GM19238 (cell line): ENCODE data around the gene FUCA1.
"Not testable (repeated sequence)": the region's sequence is repeated elsewhere in the genome, so short reads cannot be mapped to it uniquely, and the experiment has no call there.

Experiments used
- DNase-seq: peaks from one replicate; pipeline ENCODE4 v3.0.0; 2011; ENCODE audit warnings: low spot score; ENCODE audit not compliant: insufficient read length

Gene FUCA1

GRCh38 chr1:23896491-23896890 is 28.4 kb upstream of the FUCA1 start:
- DNase-seq: no peak

GRCh38 chr1:23895993-23896392 is 27.9 kb upstream of the FUCA1 start:
- no peak for DNase-seq

GRCh38 chr1:23895082-23895481 is 27.0 kb upstream of the FUCA1 start:
- DNase-seq: no peak

GRCh38 chr1:23889074-23889473 is 21.0 kb upstream of the FUCA1 start:
- DNase-seq: no peak

DNA sequence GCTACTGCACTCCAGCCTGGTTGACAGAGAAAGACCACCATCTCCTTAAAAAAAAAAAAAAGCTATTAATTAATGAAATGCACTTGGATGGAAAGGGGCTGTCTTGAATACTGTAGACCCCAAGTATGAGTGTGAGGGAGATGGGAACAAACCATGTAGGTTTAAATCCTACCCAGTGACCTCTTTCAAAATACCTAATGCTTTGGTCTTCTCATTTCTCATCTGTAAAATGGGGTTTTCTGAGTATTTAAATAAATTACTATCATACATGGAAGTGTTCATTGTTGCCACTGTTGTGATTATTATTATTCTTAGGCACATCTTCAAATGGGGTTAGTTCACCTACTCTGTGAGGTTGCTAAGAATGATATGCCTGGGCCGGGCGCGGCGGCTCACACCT is 17.1 kb upstream of the FUCA1 start:
- DNase-seq: no peak

DNA sequence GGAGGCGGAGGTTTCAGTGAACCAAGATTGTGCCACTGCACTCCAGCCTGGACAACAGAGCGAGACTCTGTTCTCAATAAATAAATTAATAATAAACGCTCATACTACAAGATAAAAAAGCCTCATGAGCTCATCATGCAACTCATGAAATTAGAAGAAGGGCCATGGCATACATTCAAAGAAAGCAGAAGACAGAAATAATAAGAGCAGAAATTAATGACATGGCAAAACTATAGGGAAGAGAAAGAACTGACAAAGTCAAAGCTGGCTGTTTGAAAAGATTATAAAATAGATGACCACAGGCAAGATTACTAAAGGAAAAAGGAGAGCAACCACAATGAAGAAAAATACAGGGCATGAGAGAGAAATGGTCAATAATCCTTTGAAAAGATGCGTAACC is 14.7 kb upstream of the FUCA1 start:
- DNase-seq: no peak

- no peak for DNase-seq
Measured at GRCh38 chr1:23879809-23880208, 11.7 kb upstream of the FUCA1 start.

- no peak for DNase-seq
Measured at GRCh38 chr1:23878668-23879067, 10.6 kb upstream of the FUCA1 start.

- DNase-seq: no peak
Measured at GRCh38 chr1:23875382-23875781, 7.3 kb upstream of the FUCA1 start.

- no peak for DNase-seq
Measured at GRCh38 chr1:23872421-23872820, 4.3 kb upstream of the FUCA1 start.

DNA sequence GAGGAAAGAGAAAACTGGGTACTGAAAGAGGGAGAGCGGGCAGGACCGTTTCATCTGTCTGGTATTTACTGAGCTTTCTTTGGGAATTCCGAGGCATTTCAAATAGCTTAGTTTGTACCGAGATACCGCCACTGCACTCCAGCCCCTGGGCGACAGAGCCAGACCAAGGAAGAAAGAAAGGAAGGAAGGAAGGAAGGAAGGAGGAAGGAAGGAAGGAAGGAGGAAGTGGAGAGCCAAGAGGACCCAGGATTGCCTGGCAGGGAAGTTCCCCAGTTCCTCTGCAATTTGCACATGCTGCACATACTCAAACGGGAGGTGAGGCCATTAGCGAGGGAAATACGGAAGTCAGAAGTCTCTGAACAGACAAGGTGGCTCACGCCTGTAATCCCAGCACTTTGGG is 961 bp upstream of the FUCA1 start:
- DNase-seq: no peak

- no peak for DNase-seq
Measured at GRCh38 chr1:23868557-23869016, 497 bp upstream of the FUCA1 start.

- DNase-seq: peak; percentile 30
Measured at GRCh38 chr1:23867542-23867894, 572 bp downstream of the FUCA1 start.

DNA sequence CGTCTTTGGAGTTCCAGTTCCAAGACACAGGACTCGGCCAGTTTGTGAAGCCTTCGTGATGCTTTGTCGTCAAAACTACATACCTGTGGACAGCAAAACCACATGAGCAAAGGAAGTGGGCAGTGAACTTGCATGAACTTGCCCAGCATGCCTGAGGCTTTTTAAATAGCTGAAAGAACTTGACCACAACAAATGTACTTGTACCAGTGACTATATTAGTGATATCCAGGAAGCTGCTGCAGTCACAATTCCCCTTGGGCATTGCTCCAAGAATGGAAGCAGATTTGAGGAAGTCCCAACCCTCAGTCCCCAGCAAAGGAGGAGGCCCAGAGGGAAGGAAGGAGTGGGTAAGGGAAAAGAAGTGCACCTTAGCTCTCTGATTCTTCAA is 2.6 kb downstream of the FUCA1 start:
- no peak for DNase-seq

DNA sequence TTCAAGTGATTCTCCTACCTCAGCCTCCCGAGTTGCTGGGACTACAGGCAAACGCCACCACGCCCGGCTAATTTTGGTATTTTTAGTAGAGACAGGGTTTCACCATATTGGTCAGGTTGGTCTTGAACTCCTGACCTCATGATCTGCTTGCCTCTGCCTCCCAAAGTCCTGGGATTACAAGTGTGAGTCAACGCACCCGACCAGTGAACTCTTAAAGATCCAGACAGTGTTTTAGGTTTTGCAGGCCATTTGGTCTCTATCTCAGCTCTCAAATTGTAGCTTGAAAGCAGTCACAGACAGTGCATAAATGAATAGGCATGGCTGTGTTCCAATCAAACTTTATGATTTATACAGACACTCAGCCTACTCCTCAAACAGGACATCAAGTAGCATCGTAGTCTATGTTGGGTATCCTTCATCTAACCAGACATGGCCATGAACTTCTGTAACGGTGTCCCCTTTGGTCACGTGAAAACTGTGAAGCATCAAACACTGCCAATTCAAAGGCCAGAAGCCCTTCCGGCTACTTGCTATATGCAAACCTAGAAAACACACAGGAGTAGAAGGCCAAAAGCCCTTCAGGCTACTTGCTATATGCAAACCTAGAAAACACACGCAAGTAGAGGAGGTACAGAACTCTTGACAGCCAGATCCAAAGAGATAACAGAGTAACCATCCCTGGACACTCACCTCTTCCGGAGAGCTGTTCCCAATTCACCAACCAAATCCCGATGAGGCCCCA is 3.1 kb downstream of the FUCA1 start:
- DNase-seq: no peak

DNA sequence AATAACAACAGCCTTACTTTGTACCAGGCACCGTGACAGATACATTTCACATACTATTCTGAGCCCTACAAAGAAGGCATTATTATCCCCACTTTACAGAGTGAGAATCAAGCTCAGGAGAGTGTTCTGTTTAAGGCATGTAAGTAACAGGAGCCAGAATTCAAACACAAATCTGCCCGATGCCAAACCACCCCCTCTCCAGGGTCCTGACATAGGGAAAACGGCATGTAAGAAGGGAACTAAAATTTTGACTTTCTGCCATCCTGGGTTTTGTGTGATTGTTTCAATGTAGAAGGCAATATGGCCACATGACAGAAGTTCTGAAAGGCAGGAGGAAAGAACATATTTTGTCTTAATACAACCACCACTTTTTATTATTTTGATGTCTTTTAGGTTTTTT is 5.5 kb downstream of the FUCA1 start:
- DNase-seq: no peak

- no peak for DNase-seq
Measured at GRCh38 chr1:23854568-23854967, 13.5 kb downstream of the FUCA1 start.

DNA sequence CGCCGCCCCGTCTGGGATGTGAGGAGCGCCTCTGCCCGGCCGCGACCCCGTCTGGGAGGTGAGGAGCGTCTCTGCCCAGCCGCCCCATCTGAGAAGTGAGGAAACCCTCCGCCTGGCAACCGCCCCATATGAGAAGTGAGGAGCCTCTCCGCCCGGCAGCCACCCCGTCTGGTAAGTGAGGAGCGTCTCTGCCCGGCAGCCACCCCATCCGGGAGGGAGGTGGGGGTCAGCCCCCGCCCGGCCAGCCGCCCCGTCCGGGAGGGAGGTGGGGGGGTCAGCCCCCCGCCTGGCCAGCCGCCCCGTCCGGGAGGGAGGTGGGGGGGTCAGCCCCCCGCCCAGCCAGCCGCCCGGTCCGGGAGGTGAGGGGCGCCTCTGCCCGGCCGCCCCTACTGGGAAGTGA is 15.0 kb downstream of the FUCA1 start:
- DNase-seq: not testable (repeated sequence)

- not testable (repeated sequence) for DNase-seq
Measured at GRCh38 chr1:23851406-23851805, 16.7 kb downstream of the FUCA1 start.

DNA sequence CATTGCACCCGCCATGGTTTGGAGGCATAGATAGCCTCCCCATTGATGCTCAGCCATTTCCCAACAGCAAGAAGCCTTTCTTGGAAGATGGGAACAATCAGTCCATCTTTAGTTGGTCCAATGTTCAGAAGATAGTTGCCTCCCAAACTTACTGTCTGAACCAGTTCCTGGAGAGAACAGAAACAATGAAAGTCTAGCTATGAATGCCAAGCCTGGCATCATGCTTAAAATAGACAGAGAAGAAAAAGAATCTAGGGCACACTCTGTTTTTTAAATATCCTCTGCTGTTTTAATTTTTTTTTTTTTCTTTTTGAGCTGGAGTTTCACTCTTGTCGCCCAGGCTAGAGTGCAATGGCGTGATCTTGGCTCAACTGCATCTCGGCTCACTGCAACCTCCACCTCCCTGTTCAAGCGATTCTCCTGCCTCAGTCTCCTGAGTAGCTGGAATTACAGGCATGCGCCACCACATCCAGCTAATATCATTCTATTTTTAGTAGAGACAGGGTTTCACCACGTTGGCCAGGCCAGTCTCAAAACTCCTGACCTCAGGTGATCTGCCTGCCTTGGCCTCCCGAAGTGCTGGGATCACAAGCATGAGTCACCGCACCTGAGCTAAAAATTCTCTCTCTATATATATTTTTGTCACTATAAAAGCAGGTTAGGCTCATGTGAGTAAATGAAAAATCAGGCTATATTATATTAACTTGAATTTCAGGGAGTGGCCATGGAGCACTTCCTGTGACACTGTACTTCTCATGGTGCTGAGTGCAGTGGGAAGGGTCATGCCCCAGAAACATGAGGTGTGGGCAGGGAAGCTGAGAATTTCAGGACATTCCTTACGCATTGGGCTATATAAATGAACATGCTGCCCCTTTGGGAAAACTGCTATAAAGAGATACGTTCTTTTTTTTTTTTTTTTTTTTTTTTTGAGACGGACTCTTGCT is 19.1 kb downstream of the FUCA1 start:
- DNase-seq: no peak

DNA sequence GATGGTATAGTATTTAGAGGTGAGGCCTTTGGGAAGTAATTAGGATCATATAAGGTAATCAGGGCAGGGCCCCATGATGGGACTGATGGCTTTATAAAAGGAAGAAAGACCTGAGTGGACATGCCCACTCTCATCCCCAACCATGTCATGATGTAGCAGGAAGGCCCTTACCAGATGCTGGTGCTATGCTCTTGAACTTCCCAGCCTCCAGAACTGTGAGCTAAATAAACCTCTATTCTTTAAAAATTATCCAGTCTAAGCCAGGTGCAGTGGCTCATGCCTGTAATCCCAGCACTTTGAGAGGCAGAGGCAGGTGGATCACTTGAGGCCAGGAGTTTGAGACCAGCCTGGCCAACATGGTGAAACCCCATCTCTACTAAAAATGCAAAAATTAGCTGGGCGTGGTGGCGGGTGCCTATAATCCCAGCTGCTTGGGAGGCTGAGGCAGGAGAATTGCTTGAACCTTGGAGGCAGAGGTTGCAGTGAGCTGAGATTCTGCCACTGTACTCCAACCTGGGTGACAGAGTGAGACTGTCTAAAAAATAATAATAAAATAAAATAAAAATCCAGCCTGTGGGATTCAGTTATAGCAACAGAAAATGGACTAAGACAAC is 20.5 kb downstream of the FUCA1 start:
- not testable (repeated sequence) for DNase-seq

DNA sequence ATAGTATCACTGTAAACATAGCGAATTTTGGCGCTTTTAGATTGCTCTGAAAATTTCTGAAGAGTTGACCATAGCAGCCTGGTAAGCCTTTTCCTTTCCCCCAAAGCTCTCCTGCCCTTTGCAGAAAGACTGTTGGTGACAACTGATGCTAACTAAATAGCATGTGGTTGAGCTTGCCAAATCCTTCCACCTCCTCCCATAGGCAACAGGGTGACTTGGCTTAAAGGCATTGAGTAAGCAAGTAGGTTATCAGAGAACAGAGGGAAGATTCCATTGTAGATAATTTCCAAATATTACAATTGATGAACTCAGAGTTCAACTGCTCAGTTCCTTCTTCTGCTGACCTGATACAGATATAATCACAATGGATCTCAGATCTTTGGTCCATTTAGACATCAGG is 22.9 kb downstream of the FUCA1 start:
- no peak for DNase-seq
